Measurements from ENCODE around the gene CISD1. TPM values are rescaled to one million over a fixed set of nuclear protein-coding genes. Genes with fewer than 3 reads are reported as not detected.

CISD1 gene
- polyA plus RNA-seq, 3 donors, result 5.4 to 29.4 (median 24.9) TPM

DNA sequence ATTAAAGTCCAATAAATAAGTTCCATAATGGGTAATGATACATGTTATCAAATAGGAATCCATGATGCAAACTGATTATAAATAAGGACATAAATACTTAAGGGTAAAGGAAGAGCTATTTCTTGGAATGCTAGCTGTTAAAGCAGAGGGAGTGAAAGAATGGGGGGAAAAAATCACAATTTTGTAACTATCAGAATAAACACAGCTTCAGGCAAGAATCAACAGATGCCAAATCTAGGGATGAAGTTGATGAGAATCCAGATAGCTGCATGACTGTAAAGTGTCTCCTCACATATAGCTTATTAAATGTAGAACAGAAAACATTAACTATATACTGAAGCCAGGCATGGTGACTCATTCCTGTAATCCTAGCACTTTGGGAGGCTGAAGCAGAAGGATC, 6.2 kb upstream of the CISD1 start:
- Histone ChIP-seq H2AFZ (ENCODE audit: insufficient read depth, low read depth, low read length, poor library complexity, severe bottlenecking) (no peak overlapping the region), H3K36me3 (replicated peaks in 1 of 2; ENCODE audit: control insufficient read depth in 1 of 2, insufficient read depth in 2 of 2, low read length in 2 of 2) (peaks cover 0 to 11% of the 10 kb centered on the region in 2 donors), H3K4me3 (replicated peaks in 1 of 3; ENCODE audit: low read depth in 2 of 3, low read length in 3 of 3) (no peak overlapping the region), H3K27ac (ENCODE audit: low read depth in 1 of 2, low read length in 2 of 2) (peak overlapping the region in 1 of 2 donors; percentile 46), H3K27me3 (ENCODE audit: control insufficient read depth in 2 of 2, insufficient read depth in 2 of 2, low read length in 2 of 2) (no peaks in the 10 kb centered on the region), H3K9me3 (replicated peaks in 1 of 2; ENCODE audit: control insufficient read depth in 1 of 2, insufficient read depth in 1 of 2, low read length in 2 of 2) (no peaks in the 10 kb centered on the region), H3K79me2 (ENCODE audit: insufficient read depth, low read length) (peaks cover 92% of the 10 kb centered on the region), H3K9ac (ENCODE audit: insufficient read depth, low read length, poor library complexity, severe bottlenecking) (no peak overlapping the region), H3K4me2 (replicated peaks; ENCODE audit: extremely low read depth, low read length, poor library complexity, severe bottlenecking) (no peak overlapping the region), H3K4me1 (ENCODE audit: control insufficient read depth in 1 of 2, insufficient read depth in 2 of 2, low read length in 2 of 2) (peaks cover 19 to 30% of the 10 kb centered on the region in 2 donors), H4K20me1 (ENCODE audit: insufficient read depth, low read length) (peaks cover 74% of the 10 kb centered on the region)
- Mint-ChIP-seq H3K4me3 (no peak overlapping the region), H3K4me1 (peaks cover 44% of the 10 kb centered on the region), H3K27ac (peak overlapping the region in 5 of 7 donors; percentile 46 to 86 (median 70)), H3K9me3 (peaks cover 0 to 5% (median 0%) of the 10 kb centered on the region in 7 donors), H3K27me3 (ENCODE audit: low read depth in 3 of 3) (no peaks in the 10 kb centered on the region), H3K36me3 (peaks cover 11 to 15% of the 10 kb centered on the region in 2 donors)
- intact Hi-C loops (cut with micrococcal nuclease), result loop anchor here (10.0 kb wide), 2 partner anchors 72 to 1642 kb away; partner anchors contain the start of genes CCDC6 (in 1 of the 2) and UBE2D1 (in 1 of the 2)
- DNase-seq, result no peak
- TF ChIP-seq, protein P1, sequence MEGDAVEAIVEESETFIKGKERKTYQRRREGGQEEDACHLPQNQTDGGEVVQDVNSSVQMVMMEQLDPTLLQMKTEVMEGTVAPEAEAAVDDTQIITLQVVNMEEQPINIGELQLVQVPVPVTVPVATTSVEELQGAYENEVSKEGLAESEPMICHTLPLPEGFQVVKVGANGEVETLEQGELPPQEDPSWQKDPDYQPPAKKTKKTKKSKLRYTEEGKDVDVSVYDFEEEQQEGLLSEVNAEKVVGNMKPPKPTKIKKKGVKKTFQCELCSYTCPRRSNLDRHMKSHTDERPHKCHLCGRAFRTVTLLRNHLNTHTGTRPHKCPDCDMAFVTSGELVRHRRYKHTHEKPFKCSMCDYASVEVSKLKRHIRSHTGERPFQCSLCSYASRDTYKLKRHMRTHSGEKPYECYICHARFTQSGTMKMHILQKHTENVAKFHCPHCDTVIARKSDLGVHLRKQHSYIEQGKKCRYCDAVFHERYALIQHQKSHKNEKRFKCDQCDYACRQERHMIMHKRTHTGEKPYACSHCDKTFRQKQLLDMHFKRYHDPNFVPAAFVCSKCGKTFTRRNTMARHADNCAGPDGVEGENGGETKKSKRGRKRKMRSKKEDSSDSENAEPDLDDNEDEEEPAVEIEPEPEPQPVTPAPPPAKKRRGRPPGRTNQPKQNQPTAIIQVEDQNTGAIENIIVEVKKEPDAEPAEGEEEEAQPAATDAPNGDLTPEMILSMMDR (IDR thresholded peaks at IDR 0.05), result no peak

DNA sequence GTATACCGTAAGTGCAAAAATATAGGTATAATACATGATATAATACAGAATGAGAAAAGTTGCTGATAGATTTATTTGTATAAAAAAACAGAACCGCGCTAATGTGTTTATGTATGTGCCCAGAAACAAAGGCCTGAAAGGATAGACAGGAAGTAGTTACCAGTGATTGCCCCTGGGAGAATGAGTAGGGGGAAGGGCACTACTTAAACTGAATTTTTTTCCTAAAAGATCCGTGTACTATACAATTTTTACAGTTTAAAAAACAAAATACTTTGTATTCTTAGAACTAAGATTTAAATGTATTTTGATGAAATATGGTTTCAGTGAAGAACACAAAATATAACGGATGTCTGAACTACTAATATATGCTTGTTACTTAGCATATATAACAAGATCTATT, 4.2 kb upstream of the CISD1 start:
- H3K27ac ChIP-seq (ENCODE audit: low read depth in 1 of 2, low read length in 2 of 2), result peak overlapping the region in 1 of 2 donors; percentile 100
- no peaks in the 10 kb centered on the region for H3K27me3 Mint-ChIP-seq (ENCODE audit: low read depth in 3 of 3)
- H3K4me1 ChIP-seq (ENCODE audit: control insufficient read depth in 1 of 2, insufficient read depth in 2 of 2, low read length in 2 of 2), result peaks cover 34 to 49% of the 10 kb centered on the region in 2 donors
- H4K20me1 ChIP-seq (ENCODE audit: insufficient read depth, low read length), result peaks cover 54% of the 10 kb centered on the region
- intact Hi-C loops (cut with micrococcal nuclease), result loop anchor here (10.0 kb wide), 2 partner anchors 70 to 1640 kb away; partner anchors contain the start of genes CCDC6 (in 1 of the 2) and UBE2D1 (in 1 of the 2)
- peaks cover 0 to 8% (median 0%) of the 10 kb centered on the region in 7 donors for H3K9me3 Mint-ChIP-seq
- H3K79me2 ChIP-seq (ENCODE audit: insufficient read depth, low read length), result peaks cover 77% of the 10 kb centered on the region
- no CpG with 5 or more reads among the region's 5 CpGs for WGBS (ENCODE audit: insufficient coverage)
- peaks cover 56% of the 10 kb centered on the region for H3K4me1 Mint-ChIP-seq
- H3K36me3 Mint-ChIP-seq, result peaks cover 0 to 5% of the 10 kb centered on the region in 2 donors
- TF ChIP-seq, protein P1 (IDR thresholded peaks at IDR 0.05), result no peak
- peak in 2 of 3 donors; percentile 32 to 34 for DNase-seq
- peak overlapping the region in 5 of 7 donors; percentile 11 to 100 (median 99) for H3K27ac Mint-ChIP-seq
- peak overlapping the region in 2 of 3 experiments; percentile 2 to 83 for H3K4me3 ChIP-seq (replicated peaks in 1 of 3; ENCODE audit: low read depth in 2 of 3, low read length in 3 of 3)
- peak overlapping the region; percentile 91 for H3K4me2 ChIP-seq (replicated peaks; ENCODE audit: extremely low read depth, low read length, poor library complexity, severe bottlenecking)
- H3K36me3 ChIP-seq (replicated peaks in 1 of 2; ENCODE audit: control insufficient read depth in 1 of 2, insufficient read depth in 2 of 2, low read length in 2 of 2), result no peaks in the 10 kb centered on the region
- H3K9ac ChIP-seq (ENCODE audit: insufficient read depth, low read length, poor library complexity, severe bottlenecking), result no peak overlapping the region
- no peaks in the 10 kb centered on the region for H3K27me3 ChIP-seq (ENCODE audit: control insufficient read depth in 2 of 2, insufficient read depth in 2 of 2, low read length in 2 of 2)
- H3K4me3 Mint-ChIP-seq, result peak overlapping the region; percentile 35 to 98
- H2AFZ ChIP-seq (ENCODE audit: insufficient read depth, low read depth, low read length, poor library complexity, severe bottlenecking), result no peak overlapping the region
- no peaks in the 10 kb centered on the region for H3K9me3 ChIP-seq (replicated peaks in 1 of 2; ENCODE audit: control insufficient read depth in 1 of 2, insufficient read depth in 1 of 2, low read length in 2 of 2)

Measured in CD14-positive monocyte (primary cell).